ENCODE measurements around the gene LITAF. TPM values are rescaled to one million over a fixed set of nuclear protein-coding genes. Genes with fewer than 3 reads are reported as not detected.
"Not testable (repeated sequence)": the region's sequence is repeated elsewhere in the genome, so short reads cannot be mapped to it uniquely, and the experiment has no call there.

Gene LITAF
- polyA plus RNA-seq, 1 donor: 43.0 TPM

DNA sequence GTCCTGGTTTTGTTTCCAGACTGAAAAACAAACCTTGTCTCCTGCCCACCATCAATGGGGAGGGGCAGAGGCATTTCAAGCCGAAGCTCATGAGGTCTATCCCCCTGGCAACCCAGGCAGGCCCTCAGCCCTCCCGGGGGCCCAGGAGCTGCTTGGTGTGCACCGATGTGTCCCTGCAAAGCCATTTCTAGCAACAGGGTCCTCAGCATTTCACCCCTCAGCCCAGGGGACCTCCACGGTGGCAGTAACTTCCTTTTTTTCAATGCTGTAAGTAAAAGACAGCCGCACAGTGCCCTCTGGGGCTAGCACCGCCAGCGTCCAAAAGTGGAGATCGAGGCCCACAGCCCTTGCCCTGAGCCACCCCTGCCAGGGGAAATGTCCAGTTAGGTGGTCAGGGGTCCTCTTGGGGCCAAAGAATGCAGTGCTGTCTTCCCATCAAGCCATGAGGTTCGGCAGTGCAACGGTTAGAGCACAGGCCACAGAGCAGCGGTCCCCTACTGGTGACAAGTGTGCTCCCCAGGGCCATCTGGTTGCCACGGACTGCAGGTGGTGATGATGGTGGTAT, 79.9 kb downstream of the LITAF start:
- Histone ChIP-seq H3K27me3 (ENCODE audit: control insufficient read depth, insufficient read depth, low read length) (no peaks in the 10 kb centered on the region), H3K9me3 (ENCODE audit: control insufficient read depth, low read depth, low read length) (no peaks in the 10 kb centered on the region), H3K4me1 (ENCODE audit: control insufficient read depth, insufficient read depth, low read length) (no peaks in the 10 kb centered on the region), H3K27ac (ENCODE audit: low read length) (no peak overlapping the region), H3K36me3 (ENCODE audit: control insufficient read depth, insufficient read depth, low read length) (no peaks in the 10 kb centered on the region), H3K4me3 (ENCODE audit: low read length) (no peak overlapping the region)
- WGBS (ENCODE audit: insufficient coverage, low lambda C conversion rate): no CpG with 5 or more reads among the region's 12 CpGs
- no peak for DNase-seq

DNA sequence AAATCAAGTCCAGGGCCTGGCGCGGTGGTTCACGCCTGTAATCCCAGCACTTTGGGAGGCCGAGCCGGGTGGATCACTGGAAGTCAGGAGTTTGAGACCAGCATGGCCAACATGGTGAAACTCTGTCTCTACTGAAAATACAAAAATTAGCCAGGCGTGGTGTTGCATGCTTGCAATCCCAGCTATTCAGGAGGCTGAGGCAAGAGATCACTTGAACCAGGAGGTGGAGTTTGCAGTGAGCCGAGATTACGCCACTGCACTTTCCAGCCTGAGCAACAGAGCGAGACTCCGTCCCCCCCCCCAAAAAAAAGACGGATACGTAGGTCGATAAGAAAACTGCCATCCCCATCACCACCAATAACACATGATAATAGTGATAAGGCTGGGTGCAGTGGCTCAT, 82.5 kb downstream of the LITAF start:
- H3K27me3 ChIP-seq (ENCODE audit: control insufficient read depth, insufficient read depth, low read length); H3K4me3 ChIP-seq (ENCODE audit: low read length); H3K9me3 ChIP-seq (ENCODE audit: control insufficient read depth, low read depth, low read length); H3K4me1 ChIP-seq (ENCODE audit: control insufficient read depth, insufficient read depth, low read length); DNase-seq; H3K27ac ChIP-seq (ENCODE audit: low read length); H3K36me3 ChIP-seq (ENCODE audit: control insufficient read depth, insufficient read depth, low read length): not testable (repeated sequence)
- no CpG with 5 or more reads among the region's 13 CpGs for WGBS (ENCODE audit: insufficient coverage, low lambda C conversion rate)

DNA sequence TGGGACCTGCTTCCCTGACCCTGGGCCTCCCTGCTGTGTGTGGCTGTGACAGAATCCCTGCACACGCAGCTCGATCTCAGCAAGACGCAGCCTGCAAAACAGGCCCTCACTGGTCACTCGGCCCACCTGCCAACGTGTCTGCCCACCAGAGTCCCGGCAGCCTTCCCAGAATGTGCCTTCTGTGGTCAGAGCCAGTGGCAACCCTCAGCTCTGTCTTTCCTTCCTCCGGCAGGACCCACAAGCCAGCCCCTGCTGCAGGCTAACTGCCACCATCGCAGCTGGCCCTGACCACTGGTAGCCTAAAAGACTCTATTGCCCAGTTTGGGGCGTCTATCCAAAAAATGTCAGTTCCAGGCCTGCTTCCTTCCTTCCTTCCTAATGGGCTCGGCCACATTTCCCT, 83.2 kb downstream of the LITAF start:
- Histone ChIP-seq H3K9me3 (ENCODE audit: control insufficient read depth, low read depth, low read length) (no peaks in the 10 kb centered on the region), H3K27ac (ENCODE audit: low read length) (no peak overlapping the region), H3K27me3 (ENCODE audit: control insufficient read depth, insufficient read depth, low read length) (no peaks in the 10 kb centered on the region), H3K4me3 (ENCODE audit: low read length) (no peak overlapping the region), H3K4me1 (ENCODE audit: control insufficient read depth, insufficient read depth, low read length) (no peaks in the 10 kb centered on the region), H3K36me3 (ENCODE audit: control insufficient read depth, insufficient read depth, low read length) (no peaks in the 10 kb centered on the region)
- no peak for DNase-seq
- WGBS (ENCODE audit: insufficient coverage, low lambda C conversion rate): 100% methylated on average over 1 of the region's 10 CpGs

DNA sequence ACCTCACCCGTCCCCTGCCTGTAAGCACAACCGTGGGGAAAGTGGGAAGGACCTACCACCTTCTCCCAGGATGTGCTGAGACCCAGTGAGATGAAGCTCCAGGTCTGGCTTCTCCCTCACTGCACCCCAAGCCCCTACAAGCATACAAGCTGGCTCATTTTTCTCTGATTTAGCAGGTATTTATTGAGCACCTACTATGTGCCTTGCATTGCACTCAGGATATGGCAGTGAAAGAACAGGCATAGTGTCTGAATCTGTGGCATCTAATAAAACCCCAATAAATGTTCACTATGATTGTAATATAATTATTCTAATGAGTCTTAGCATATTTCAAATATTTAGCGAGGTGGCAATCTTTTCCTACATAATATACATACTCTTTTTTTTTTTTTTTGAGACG, 84.5 kb downstream of the LITAF start:
- H3K27ac ChIP-seq (ENCODE audit: low read length): no peak overlapping the region
- no peaks in the 10 kb centered on the region for H3K9me3 ChIP-seq (ENCODE audit: control insufficient read depth, low read depth, low read length)
- DNase-seq: no peak
- no peak overlapping the region for H3K4me3 ChIP-seq (ENCODE audit: low read length)
- H3K36me3 ChIP-seq (ENCODE audit: control insufficient read depth, insufficient read depth, low read length): no peaks in the 10 kb centered on the region
- peaks cover 4% of the 10 kb centered on the region for H3K4me1 ChIP-seq (ENCODE audit: control insufficient read depth, insufficient read depth, low read length)
- no CpG with 5 or more reads among the region's 4 CpGs for WGBS (ENCODE audit: insufficient coverage, low lambda C conversion rate)
- no peaks in the 10 kb centered on the region for H3K27me3 ChIP-seq (ENCODE audit: control insufficient read depth, insufficient read depth, low read length)

DNA sequence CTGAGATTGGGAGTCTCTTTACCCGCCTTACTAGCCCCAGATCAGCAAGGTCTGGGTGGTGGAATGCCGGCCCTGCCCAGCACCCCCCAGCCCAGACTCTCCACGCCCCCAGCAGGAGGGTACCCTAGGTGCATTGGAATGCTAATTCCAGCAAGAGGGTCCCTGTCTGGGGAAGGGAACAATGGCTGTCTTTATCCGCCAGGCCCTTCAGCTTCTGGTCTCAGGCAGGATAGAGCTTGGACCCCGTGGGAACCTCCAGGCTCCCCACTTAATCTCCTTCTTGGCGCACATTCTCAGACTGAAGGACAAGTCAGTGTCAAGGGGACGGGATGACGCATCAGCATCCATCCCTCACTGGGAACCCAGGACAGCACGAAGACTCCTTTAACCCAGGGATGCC, 85.1 kb downstream of the LITAF start:
- no CpG with 5 or more reads among the region's 9 CpGs for WGBS (ENCODE audit: insufficient coverage, low lambda C conversion rate)
- no peaks in the 10 kb centered on the region for H3K27me3 ChIP-seq (ENCODE audit: control insufficient read depth, insufficient read depth, low read length)

GRCh38 chr16:11500700-11501346, 85.9 kb downstream of the LITAF start:
- no peak overlapping the region for H3K27ac ChIP-seq (ENCODE audit: low read length)
- no peaks in the 10 kb centered on the region for H3K36me3 ChIP-seq (ENCODE audit: control insufficient read depth, insufficient read depth, low read length)
- 100% methylated on average over 1 of the region's 24 CpGs for WGBS (ENCODE audit: insufficient coverage, low lambda C conversion rate)
- H3K27me3 ChIP-seq (ENCODE audit: control insufficient read depth, insufficient read depth, low read length): no peaks in the 10 kb centered on the region
- DNase-seq: no peak
- H3K9me3 ChIP-seq (ENCODE audit: control insufficient read depth, low read depth, low read length): no peaks in the 10 kb centered on the region
- no peak overlapping the region for H3K4me3 ChIP-seq (ENCODE audit: low read length)
- H3K4me1 ChIP-seq (ENCODE audit: control insufficient read depth, insufficient read depth, low read length): peaks cover 9% of the 10 kb centered on the region

More for the DNA sequence above, 85.1 kb downstream of the LITAF start:
- no peaks in the 10 kb centered on the region for H3K36me3 ChIP-seq (ENCODE audit: control insufficient read depth, insufficient read depth, low read length)
- no peaks in the 10 kb centered on the region for H3K9me3 ChIP-seq (ENCODE audit: control insufficient read depth, low read depth, low read length)
- DNase-seq: no peak
- no peak overlapping the region for H3K4me3 ChIP-seq (ENCODE audit: low read length)
- H3K27ac ChIP-seq (ENCODE audit: low read length): no peak overlapping the region
- peaks cover 9% of the 10 kb centered on the region for H3K4me1 ChIP-seq (ENCODE audit: control insufficient read depth, insufficient read depth, low read length)

DNA sequence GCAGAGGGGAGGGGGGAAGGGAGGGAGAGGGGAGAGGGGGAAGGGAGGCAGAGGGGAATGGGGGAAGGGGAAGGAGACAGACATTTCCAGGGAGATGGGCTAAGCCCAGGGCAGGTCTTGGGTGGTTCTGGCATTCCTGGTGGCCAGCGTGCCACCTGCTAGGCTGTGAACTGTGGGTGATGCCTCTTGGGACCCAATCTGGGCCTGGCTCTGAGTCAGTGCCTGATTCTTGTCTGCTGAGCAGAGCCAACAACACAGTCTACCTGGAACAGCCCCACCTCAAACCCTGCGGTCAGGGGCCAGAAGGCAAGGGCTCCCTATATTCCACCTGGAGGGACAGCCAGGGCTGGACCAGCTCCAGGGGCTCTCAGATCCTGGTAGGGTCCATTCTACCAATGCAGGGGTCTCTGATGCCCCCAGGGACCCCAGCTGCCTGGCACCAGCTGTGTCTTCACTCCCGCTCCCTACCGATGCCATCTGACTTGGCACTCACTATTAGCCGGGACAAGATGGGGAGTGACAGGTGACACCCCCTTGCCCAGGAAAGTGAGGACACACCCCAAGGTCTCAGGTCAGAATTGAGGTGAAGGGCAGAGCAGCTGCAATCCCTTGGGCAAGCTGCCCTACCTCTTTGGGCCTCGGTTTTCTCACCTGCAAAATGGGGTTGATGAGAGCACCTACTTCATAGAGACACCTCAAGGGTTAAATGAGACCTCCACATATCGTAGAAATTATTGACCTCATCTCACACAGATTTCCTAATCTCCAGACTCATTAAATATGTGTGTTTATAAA, 87.2 kb downstream of the LITAF start:
- Histone ChIP-seq H3K27me3 (ENCODE audit: control insufficient read depth, insufficient read depth, low read length) (no peaks in the 10 kb centered on the region), H3K4me3 (ENCODE audit: low read length) (no peak overlapping the region), H3K9me3 (ENCODE audit: control insufficient read depth, low read depth, low read length) (no peaks in the 10 kb centered on the region), H3K36me3 (ENCODE audit: control insufficient read depth, insufficient read depth, low read length) (no peaks in the 10 kb centered on the region), H3K4me1 (ENCODE audit: control insufficient read depth, insufficient read depth, low read length) (peaks cover 9% of the 10 kb centered on the region), H3K27ac (ENCODE audit: low read length) (no peak overlapping the region)
- no peak for DNase-seq
- WGBS (ENCODE audit: insufficient coverage, low lambda C conversion rate): no CpG with 5 or more reads among the region's 7 CpGs

DNA sequence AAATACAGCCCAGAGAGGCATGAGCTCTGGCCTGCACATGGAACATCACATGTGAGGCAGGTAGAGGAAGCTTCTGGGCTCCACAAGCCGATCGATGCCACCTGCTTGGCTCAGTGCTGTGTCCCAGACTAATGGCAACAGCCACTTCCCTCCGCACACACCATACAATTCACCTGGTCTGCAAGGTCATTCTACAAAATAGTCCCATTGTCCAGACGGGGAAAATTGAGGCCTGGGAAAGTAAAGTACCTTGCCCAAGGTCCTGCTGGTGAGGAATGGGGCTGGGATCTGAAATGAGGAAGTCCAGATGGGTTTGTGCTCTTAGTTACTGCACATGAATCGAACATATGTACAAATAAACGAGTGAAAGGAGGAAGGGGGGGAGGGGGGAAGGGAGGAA, 88.0 kb downstream of the LITAF start:
- no peak for DNase-seq
- Histone ChIP-seq H3K36me3 (ENCODE audit: control insufficient read depth, insufficient read depth, low read length) (no peaks in the 10 kb centered on the region), H3K4me1 (ENCODE audit: control insufficient read depth, insufficient read depth, low read length) (peaks cover 9% of the 10 kb centered on the region), H3K27me3 (ENCODE audit: control insufficient read depth, insufficient read depth, low read length) (no peaks in the 10 kb centered on the region), H3K9me3 (ENCODE audit: control insufficient read depth, low read depth, low read length) (no peaks in the 10 kb centered on the region), H3K27ac (ENCODE audit: low read length) (no peak overlapping the region), H3K4me3 (ENCODE audit: low read length) (no peak overlapping the region)
- no CpG with 5 or more reads among the region's 6 CpGs for WGBS (ENCODE audit: insufficient coverage, low lambda C conversion rate)

- Histone ChIP-seq H3K9me3 (ENCODE audit: control insufficient read depth, low read depth, low read length) (peaks cover 3% of the 10 kb centered on the region), H3K27ac (ENCODE audit: low read length) (peak overlapping the region; percentile 23), H3K27me3 (ENCODE audit: control insufficient read depth, insufficient read depth, low read length) (no peaks in the 10 kb centered on the region), H3K4me3 (ENCODE audit: low read length) (no peak overlapping the region), H3K4me1 (ENCODE audit: control insufficient read depth, insufficient read depth, low read length) (peaks cover 9% of the 10 kb centered on the region), H3K36me3 (ENCODE audit: control insufficient read depth, insufficient read depth, low read length) (no peaks in the 10 kb centered on the region)
- DNase-seq: peak in 1 of 2 donors; percentile 13
- WGBS (ENCODE audit: insufficient coverage, low lambda C conversion rate): 40% methylated on average over 1 of the region's 5 CpGs
Observed at GRCh38 chr16:11497851-11498289, 88.8 kb downstream of the LITAF start.

Data from large intestine (tissue), 3 donors.